K562 (cell line): ENCODE measurements around the gene CHMP2A. TPM values are rescaled to one million over a fixed set of nuclear protein-coding genes. Genes with fewer than 3 reads are reported as not detected.

Source experiments
- ATF1 ChIP-seq, 2 experiments: fragments of 450-650 bp in 1 of 2; IDR thresholded peaks; 2 replicates each; pipeline ENCODE4 v1.6.1; 2016; ENCODE audit warnings: missing compliant biosample characterization in 1 of 2, missing genetic modification characterization in 1 of 2
- CREM ChIP-seq: IDR thresholded peaks from 2 replicates; pipeline ENCODE4 v1.6.1; 2014; ENCODE audit warnings: antibody characterized with exemption, low read depth
- E2F1 ChIP-seq: sonication (generic); formaldehyde crosslinking; IDR thresholded peaks from 2 replicates; pipeline ENCODE4 v1.8.1; 2023; ENCODE audit warnings: mild to moderate bottlenecking, missing genetic modification reagents, moderate library complexity
- ETV5 ChIP-seq: sonication (generic); formaldehyde crosslinking; IDR thresholded peaks from 2 replicates; pipeline ENCODE4 v1.4.0; 2020; ENCODE audit warnings: low read depth, mild to moderate bottlenecking, missing genetic modification reagents
- HDAC1 ChIP-seq, 2 experiments: fragments of 450-650 bp; IDR thresholded peaks; 2 replicates each; pipeline ENCODE4 v1.6.1; 2016 to 2017; ENCODE audit warnings: inconsistent platforms in 1 of 2, mild to moderate bottlenecking in 1 of 2, moderate library complexity in 1 of 2
- NRF1 ChIP-seq, 2 experiments: fragments of 450-650 bp; IDR thresholded peaks in 1 of 2; conservative IDR thresholded peaks in 1 of 2; 2 replicates each; pipeline ENCODE4 v1.6.1; 2014; ENCODE audit warnings: mild to moderate bottlenecking in 2 of 2
- PHF8 ChIP-seq: fragments of 200-600 bp; sonication (generic); IDR thresholded peaks from 2 replicates; pipeline ENCODE4 v1.6.1; 2012; ENCODE audit warnings: mixed run types, mild to moderate bottlenecking, inconsistent platforms, low read length, moderate library complexity, borderline replicate concordance
- REST ChIP-seq, 2 experiments: fragments of 450-650 bp; formaldehyde crosslinking in 1 of 2; IDR thresholded peaks; 2 replicates each; pipeline versions ENCODE4 v1.4.0 to v1.6.1; 2014 to 2020; ENCODE audit warnings: mild to moderate bottlenecking in 2 of 2, borderline replicate concordance in 1 of 2, low read depth in 1 of 2
- SIRT6 ChIP-seq: IDR thresholded peaks from one replicate; pipeline ENCODE4 v1.6.1; 2012; ENCODE audit warnings: low read depth, mild to moderate bottlenecking, control low read depth, inconsistent platforms, low read length, moderate library complexity
- TFAP4 ChIP-seq: sonication (generic); formaldehyde crosslinking; IDR thresholded peaks from 2 replicates; pipeline ENCODE4 v1.8.0; 2022; ENCODE audit warnings: missing genetic modification reagents, mild to moderate bottlenecking, moderate library complexity, borderline replicate concordance
- YY1 ChIP-seq, 3 experiments: IDR thresholded peaks; 2 replicates each; pipeline ENCODE4 v1.6.1; 2011; ENCODE audit warnings: low read length in 2 of 3, mild to moderate bottlenecking in 2 of 3, moderate library complexity in 2 of 3, borderline replicate concordance in 1 of 3, control low read depth in 1 of 3, low read depth in 1 of 3; ENCODE audit not compliant: insufficient read depth in 3 of 3, insufficient replicate concordance in 2 of 3, control insufficient read depth in 1 of 3, insufficient read length in 1 of 3; ENCODE audit errors: extremely low read depth in 1 of 3
- ZBTB12 ChIP-seq: fragments of 250-450 bp; sonication (Bioruptor Pico); IDR thresholded peaks from 2 replicates; pipeline ENCODE4 v1.4.0; 2020
- ZFP1 ChIP-seq: fragments of 450-650 bp; formaldehyde crosslinking; IDR thresholded peaks from 2 replicates; pipeline ENCODE4 v1.4.0; 2020; ENCODE audit warnings: mild to moderate bottlenecking, mixed read lengths
- ZNF232 ChIP-seq: sonication (generic); formaldehyde crosslinking; IDR thresholded peaks from 2 replicates; pipeline ENCODE4 v1.8.0; 2022; ENCODE audit warnings: mild to moderate bottlenecking, missing genetic modification reagents
- polyA plus RNA-seq, 8 experiments: library from polyadenylated mRNA; depleted of rRNA in 4 of 8; stranded (reverse) in 5 of 8; unstranded in 3 of 8; fragments of >200 nt; fragmentation: Nextera tagmentation in 2 of 8; fragmentation: Illumina TruSeq in 1 of 8; extraction: Ambion mirVana in 2 of 8; extraction: Trizol in 1 of 8; gene quantifications; 2 replicates each; pipeline versions ENCODE4 v1.2.1 to v1.2.3, GENCODE V29; 2011 to 2014; ENCODE audit warnings: inconsistent platforms in 1 of 8, missing spikeins in 1 of 8
- total RNA-seq, 7 experiments: library from RNA; depleted of rRNA in 6 of 7; stranded (reverse); fragments of >200 nt in 6 of 7; fragmentation: Illumina TruSeq in 2 of 7; extraction: Trizol in 2 of 7; gene quantifications; 2 replicates each; pipeline versions ENCODE4 v1.2.1 to v1.2.3, GENCODE V29; 2011 to 2021; ENCODE audit warnings: low replicate concordance in 1 of 7

CHMP2A gene
- total and polyA plus RNA-seq, 9 of the 15 experiments (the other 6 are each of a cell fraction or from before 2014, with no cell fraction given) = 57.6 to 159 (median 87.2) TPM

GRCh38 chr19:58558623-58559274, 3.8 kb upstream of the CHMP2A start (continued):
- 0 out of 2 replicates have a peak, but pooled peaks have one; percentile 61 for TF ChIP-seq ZBTB12
- TF ChIP-seq PHF8 = peak; percentile 60; the same call in 1 of the 2 replicates
- TF ChIP-seq ZNF232 (CRISPR knock-in tag) = no peak
- TF ChIP-seq E2F1 (CRISPR knock-in tag) = peak; percentile 81; the same call in 1 of the 2 replicates
- peak; percentile 56; the same call in 1 of the 2 replicates for TF ChIP-seq ETV5
- TF ChIP-seq HDAC1 (IDR thresholded peaks at IDR 0.05) = peak in 1 of 2 experiments; percentile 10; a peak in 2 of 4 replicates
- TF ChIP-seq CREM = peak; percentile 94
- no peak for TF ChIP-seq REST (IDR thresholded peaks at IDR 0.05; ENCODE audit: borderline replicate concordance)
- peak; percentile 67; the same call in 1 of the 2 replicates for TF ChIP-seq REST (CRISPR knock-in tag; IDR thresholded peaks at IDR 0.05; ENCODE audit: low read depth)
- peak; percentile 97 to 98 for TF ChIP-seq NRF1 (conservative IDR thresholded peaks at IDR 0.05 in 1 of 2, IDR thresholded peaks at IDR 0.05 in 1 of 2)
- no peak for TF ChIP-seq SIRT6
- no peak for TF ChIP-seq ATF1 (CRISPR knock-in tag; IDR thresholded peaks at IDR 0.05)
- peak; percentile 92 for TF ChIP-seq ATF1 (tag; IDR thresholded peaks at IDR 0.05)
- TF ChIP-seq YY1 (IDR thresholded peaks at IDR 0.05; ENCODE audit: borderline replicate concordance in 1 of 3, control insufficient read depth in 1 of 3, extremely low read depth in 1 of 3, insufficient read depth in 3 of 3, insufficient read length in 1 of 3, insufficient replicate concordance in 2 of 3, low read depth in 1 of 3, low read length in 2 of 3) = peak; percentile 93 to 99 (median 97)
- TF ChIP-seq ZFP1 (CRISPR knock-in tag) = no peak
- peak; percentile 96 for TF ChIP-seq TFAP4 (CRISPR knock-in tag)
